ENCODE data around the gene CDH9.

The CDH9 gene

DNA sequence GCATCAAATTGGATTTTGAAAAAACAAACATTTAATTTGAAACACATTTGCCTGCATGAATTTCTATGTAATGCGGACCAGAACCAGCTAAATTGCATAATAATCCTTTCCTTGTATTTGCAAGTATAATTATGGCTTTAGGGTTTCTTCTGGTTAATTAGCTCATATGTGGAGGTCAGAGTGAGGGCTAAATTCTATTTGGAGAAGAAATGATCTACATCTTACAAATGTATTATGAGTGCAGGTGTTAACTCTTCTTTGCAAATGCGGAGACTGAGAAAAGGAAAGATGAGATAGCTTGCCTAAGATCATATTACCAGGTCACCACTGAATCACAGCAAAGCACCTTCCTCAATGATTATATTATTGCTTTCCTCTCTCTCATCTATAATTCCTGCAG is 194.7 kb downstream of the CDH9 start:
- Histone ChIP-seq H3K4me1 (ENCODE audit: control insufficient read depth, insufficient read depth, low read length) (no peaks in the 10 kb centered on the region), H3K9me3 (ENCODE audit: control insufficient read depth, insufficient read depth, low read depth, low read length) (no peaks in the 10 kb centered on the region; the same call in 1 of the 2 replicates), H3K4me3 (ENCODE audit: low read depth, low read length) (no peak overlapping the region), H3K36me3 (ENCODE audit: control insufficient read depth in 2 of 2, insufficient read depth in 1 of 2, low read length in 2 of 2) (no peaks in the 10 kb centered on the region), H3K27ac (ENCODE audit: extremely low read depth, low read depth, low read length) (no peak overlapping the region)
- ChIA-PET POLR2A (no interaction called here), CTCF (interaction anchor here (0.6 to 0.7 kb wide), 3 partner anchors 46 to 312 kb away, joined by 3 to 5 read pairs (median 3); no protein-coding TSS in a partner anchor)
- TF ChIP-seq, protein P1, sequence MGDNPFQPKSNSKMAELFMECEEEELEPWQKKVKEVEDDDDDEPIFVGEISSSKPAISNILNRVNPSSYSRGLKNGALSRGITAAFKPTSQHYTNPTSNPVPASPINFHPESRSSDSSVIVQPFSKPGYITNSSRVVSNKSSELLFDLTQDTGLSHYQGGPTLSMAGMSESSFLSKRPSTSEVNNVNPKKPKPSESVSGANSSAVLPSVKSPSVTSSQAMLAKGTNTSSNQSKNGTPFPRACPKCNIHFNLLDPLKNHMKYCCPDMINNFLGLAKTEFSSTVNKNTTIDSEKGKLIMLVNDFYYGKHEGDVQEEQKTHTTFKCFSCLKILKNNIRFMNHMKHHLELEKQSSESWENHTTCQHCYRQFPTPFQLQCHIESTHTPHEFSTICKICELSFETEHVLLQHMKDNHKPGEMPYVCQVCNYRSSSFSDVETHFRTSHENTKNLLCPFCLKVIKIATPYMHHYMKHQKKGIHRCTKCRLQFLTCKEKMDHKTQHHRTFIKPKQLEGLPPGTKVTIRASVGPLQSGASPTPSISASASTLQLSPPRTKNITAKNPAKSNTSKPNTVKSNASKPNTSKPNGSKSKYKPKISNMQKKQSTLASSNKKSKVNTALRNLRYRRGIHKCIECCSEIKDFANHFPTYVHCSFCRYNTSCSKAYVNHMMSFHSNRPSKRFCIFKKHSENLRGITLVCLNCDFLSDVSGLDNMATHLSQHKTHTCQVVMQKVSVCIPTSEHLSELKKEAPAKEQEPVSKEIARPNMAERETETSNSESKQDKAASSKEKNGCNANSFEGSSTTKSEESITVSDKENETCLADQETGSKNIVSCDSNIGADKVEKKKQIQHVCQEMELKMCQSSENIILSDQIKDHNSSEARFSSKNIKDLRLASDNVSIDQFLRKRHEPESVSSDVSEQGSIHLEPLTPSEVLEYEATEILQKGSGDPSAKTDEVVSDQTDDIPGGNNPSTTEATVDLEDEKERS (tag by site-specific recombination; IDR thresholded peaks at IDR 0.05) = no peak
- TF ChIP-seq, protein P2, sequence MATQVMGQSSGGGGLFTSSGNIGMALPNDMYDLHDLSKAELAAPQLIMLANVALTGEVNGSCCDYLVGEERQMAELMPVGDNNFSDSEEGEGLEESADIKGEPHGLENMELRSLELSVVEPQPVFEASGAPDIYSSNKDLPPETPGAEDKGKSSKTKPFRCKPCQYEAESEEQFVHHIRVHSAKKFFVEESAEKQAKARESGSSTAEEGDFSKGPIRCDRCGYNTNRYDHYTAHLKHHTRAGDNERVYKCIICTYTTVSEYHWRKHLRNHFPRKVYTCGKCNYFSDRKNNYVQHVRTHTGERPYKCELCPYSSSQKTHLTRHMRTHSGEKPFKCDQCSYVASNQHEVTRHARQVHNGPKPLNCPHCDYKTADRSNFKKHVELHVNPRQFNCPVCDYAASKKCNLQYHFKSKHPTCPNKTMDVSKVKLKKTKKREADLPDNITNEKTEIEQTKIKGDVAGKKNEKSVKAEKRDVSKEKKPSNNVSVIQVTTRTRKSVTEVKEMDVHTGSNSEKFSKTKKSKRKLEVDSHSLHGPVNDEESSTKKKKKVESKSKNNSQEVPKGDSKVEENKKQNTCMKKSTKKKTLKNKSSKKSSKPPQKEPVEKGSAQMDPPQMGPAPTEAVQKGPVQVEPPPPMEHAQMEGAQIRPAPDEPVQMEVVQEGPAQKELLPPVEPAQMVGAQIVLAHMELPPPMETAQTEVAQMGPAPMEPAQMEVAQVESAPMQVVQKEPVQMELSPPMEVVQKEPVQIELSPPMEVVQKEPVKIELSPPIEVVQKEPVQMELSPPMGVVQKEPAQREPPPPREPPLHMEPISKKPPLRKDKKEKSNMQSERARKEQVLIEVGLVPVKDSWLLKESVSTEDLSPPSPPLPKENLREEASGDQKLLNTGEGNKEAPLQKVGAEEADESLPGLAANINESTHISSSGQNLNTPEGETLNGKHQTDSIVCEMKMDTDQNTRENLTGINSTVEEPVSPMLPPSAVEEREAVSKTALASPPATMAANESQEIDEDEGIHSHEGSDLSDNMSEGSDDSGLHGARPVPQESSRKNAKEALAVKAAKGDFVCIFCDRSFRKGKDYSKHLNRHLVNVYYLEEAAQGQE (tag by site-specific recombination; IDR thresholded peaks at IDR 0.05) = no peak
- TF ChIP-seq IKZF3 (tag by site-specific recombination; IDR thresholded peaks at IDR 0.05) (no peak), ZNF175 (tag by site-specific recombination; IDR thresholded peaks at IDR 0.05) (no peak), ZNF248 (tag by site-specific recombination; IDR thresholded peaks at IDR 0.05) (no peak), ZNF530 (tag by site-specific recombination; IDR thresholded peaks at IDR 0.05; ENCODE audit: low read depth) (no peak), ZNF473 (tag by site-specific recombination; IDR thresholded peaks at IDR 0.05) (no peak), ZSCAN23 (tag by site-specific recombination; IDR thresholded peaks at IDR 0.05) (no peak), KLF8 (tag by site-specific recombination; IDR thresholded peaks at IDR 0.05) (no peak), ZNF433 (tag by site-specific recombination; IDR thresholded peaks at IDR 0.05; ENCODE audit: low read depth) (no peak), KLF10 (tag by site-specific recombination; IDR thresholded peaks at IDR 0.05) (no peak)
- TF ChIP-seq, protein P3, sequence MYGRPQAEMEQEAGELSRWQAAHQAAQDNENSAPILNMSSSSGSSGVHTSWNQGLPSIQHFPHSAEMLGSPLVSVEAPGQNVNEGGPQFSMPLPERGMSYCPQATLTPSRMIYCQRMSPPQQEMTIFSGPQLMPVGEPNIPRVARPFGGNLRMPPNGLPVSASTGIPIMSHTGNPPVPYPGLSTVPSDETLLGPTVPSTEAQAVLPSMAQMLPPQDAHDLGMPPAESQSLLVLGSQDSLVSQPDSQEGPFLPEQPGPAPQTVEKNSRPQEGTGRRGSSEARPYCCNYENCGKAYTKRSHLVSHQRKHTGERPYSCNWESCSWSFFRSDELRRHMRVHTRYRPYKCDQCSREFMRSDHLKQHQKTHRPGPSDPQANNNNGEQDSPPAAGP (tag by site-specific recombination; IDR thresholded peaks at IDR 0.05) = no peak
- TF ChIP-seq, protein P4, sequence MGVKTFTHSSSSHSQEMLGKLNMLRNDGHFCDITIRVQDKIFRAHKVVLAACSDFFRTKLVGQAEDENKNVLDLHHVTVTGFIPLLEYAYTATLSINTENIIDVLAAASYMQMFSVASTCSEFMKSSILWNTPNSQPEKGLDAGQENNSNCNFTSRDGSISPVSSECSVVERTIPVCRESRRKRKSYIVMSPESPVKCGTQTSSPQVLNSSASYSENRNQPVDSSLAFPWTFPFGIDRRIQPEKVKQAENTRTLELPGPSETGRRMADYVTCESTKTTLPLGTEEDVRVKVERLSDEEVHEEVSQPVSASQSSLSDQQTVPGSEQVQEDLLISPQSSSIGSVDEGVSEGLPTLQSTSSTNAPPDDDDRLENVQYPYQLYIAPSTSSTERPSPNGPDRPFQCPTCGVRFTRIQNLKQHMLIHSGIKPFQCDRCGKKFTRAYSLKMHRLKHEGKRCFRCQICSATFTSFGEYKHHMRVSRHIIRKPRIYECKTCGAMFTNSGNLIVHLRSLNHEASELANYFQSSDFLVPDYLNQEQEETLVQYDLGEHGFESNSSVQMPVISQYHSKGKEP (tag by site-specific recombination; IDR thresholded peaks at IDR 0.05) = no peak
- TF ChIP-seq, protein P5, sequence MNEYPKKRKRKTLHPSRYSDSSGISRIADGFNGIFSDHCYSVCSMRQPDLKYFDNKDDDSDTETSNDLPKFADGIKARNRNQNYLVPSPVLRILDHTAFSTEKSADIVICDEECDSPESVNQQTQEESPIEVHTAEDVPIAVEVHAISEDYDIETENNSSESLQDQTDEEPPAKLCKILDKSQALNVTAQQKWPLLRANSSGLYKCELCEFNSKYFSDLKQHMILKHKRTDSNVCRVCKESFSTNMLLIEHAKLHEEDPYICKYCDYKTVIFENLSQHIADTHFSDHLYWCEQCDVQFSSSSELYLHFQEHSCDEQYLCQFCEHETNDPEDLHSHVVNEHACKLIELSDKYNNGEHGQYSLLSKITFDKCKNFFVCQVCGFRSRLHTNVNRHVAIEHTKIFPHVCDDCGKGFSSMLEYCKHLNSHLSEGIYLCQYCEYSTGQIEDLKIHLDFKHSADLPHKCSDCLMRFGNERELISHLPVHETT (tag by site-specific recombination; IDR thresholded peaks at IDR 0.05) = no peak

DNA sequence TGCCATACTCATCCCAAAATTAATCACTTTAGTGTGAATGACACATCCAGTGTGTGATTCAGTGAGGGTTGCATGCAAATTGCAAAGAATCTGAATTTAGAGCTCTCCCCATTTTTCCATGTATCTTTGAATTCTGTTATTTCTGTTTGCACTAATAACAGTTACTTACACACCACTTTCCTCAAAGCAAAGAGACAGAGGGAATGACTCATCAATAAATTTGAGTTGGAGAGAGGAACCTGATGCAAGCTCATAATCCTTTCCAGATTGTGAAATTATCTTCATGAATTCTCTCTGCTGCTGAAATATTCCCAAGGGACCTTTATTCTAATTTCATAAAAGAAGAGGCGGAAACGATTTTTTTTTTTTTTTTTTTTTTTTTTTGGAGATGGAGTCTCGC is 204.8 kb downstream of the CDH9 start:
- POLR2A ChIA-PET = no interaction called here
- no peak for TF ChIP-seq ZNF426 (tag by site-specific recombination; IDR thresholded peaks at IDR 0.05)
- TF ChIP-seq ZNF843 (tag by site-specific recombination; IDR thresholded peaks at IDR 0.05) = no peak
- TF ChIP-seq KLF9 (tag by site-specific recombination; IDR thresholded peaks at IDR 0.05; ENCODE audit: low read depth) = no peak
- TF ChIP-seq SP7 (tag by site-specific recombination; IDR thresholded peaks at IDR 0.05) = no peak
- TF ChIP-seq, protein P5 (tag by site-specific recombination; IDR thresholded peaks at IDR 0.05) = no peak
- TF ChIP-seq BCL11B (tag by site-specific recombination; IDR thresholded peaks at IDR 0.05; ENCODE audit: low read depth) = no peak
- TF ChIP-seq OSR2 (tag by site-specific recombination; IDR thresholded peaks at IDR 0.05) = no peak
- TF ChIP-seq ZNF114 (tag by site-specific recombination; IDR thresholded peaks at IDR 0.05) = no peak
- TF ChIP-seq, protein P6, sequence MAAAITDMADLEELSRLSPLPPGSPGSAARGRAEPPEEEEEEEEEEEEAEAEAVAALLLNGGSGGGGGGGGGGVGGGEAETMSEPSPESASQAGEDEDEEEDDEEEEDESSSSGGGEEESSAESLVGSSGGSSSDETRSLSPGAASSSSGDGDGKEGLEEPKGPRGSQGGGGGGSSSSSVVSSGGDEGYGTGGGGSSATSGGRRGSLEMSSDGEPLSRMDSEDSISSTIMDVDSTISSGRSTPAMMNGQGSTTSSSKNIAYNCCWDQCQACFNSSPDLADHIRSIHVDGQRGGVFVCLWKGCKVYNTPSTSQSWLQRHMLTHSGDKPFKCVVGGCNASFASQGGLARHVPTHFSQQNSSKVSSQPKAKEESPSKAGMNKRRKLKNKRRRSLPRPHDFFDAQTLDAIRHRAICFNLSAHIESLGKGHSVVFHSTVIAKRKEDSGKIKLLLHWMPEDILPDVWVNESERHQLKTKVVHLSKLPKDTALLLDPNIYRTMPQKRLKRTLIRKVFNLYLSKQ (tag by site-specific recombination; IDR thresholded peaks at IDR 0.05; ENCODE audit: borderline replicate concordance) = no peak

More for the DNA sequence above, 204.8 kb downstream of the CDH9 start:
- no peak overlapping the region for H3K4me3 ChIP-seq (ENCODE audit: low read depth, low read length)
- H3K9me3 ChIP-seq (ENCODE audit: control insufficient read depth, insufficient read depth, low read depth, low read length) = no peaks in the 10 kb centered on the region; the same call in none of the 2 replicates
- no peak overlapping the region for H3K27ac ChIP-seq (ENCODE audit: extremely low read depth, low read depth, low read length)
- CTCF ChIA-PET = no interaction called here
- no peaks in the 10 kb centered on the region for H3K4me1 ChIP-seq (ENCODE audit: control insufficient read depth, insufficient read depth, low read length)
- no peaks in the 10 kb centered on the region for H3K36me3 ChIP-seq (ENCODE audit: control insufficient read depth in 2 of 2, insufficient read depth in 1 of 2, low read length in 2 of 2)

Data from HEK293 (cell line).